Hepatocyte (in vitro differentiated cells): ENCODE data around the gene MZT1.

Experiments used
- EZH2 ChIP-seq: fragments of 200-600 bp; sonication (generic); IDR thresholded peaks from 2 replicates; pipeline ENCODE4 v1.6.1; 2016; ENCODE audit warnings: antibody characterized with exemption, mild to moderate bottlenecking, borderline replicate concordance
- EZH2phosphoT487 ChIP-seq: fragments of 200-600 bp; sonication (generic); IDR thresholded peaks from one replicate; pipeline ENCODE4 v1.6.1; 2018; ENCODE audit warnings: antibody characterized with exemption, mild to moderate bottlenecking, low read depth, moderate library complexity; ENCODE audit not compliant: unreplicated experiment, severe bottlenecking
- TF ChIP-seq, protein P1 (sequence below): fragments of 200-600 bp; sonication (generic); IDR thresholded peaks from 2 replicates; pipeline ENCODE4 v1.5.1; 2016; ENCODE audit warnings: antibody characterized with exemption, mild to moderate bottlenecking; ENCODE audit not compliant: poor library complexity

DNA sequence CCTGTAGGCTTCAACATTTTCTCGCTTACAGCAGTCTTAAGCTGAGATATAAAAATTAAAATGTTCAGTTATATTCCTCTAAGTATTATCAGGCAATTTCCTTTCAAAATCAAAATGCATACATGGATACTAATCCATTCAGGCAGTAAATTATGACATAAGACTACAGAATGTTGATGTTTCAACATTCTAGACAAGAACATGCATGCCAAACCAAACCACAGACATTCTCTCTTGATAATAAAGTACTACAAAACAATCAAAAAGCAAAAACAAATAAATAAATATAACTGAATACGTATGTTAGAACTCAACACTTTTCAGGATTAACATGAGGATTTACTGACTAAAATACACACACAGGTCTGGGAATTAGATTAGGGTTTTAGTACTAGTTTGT is 46.6 kb upstream of the MZT1 start:
- TF ChIP-seq, protein P1, sequence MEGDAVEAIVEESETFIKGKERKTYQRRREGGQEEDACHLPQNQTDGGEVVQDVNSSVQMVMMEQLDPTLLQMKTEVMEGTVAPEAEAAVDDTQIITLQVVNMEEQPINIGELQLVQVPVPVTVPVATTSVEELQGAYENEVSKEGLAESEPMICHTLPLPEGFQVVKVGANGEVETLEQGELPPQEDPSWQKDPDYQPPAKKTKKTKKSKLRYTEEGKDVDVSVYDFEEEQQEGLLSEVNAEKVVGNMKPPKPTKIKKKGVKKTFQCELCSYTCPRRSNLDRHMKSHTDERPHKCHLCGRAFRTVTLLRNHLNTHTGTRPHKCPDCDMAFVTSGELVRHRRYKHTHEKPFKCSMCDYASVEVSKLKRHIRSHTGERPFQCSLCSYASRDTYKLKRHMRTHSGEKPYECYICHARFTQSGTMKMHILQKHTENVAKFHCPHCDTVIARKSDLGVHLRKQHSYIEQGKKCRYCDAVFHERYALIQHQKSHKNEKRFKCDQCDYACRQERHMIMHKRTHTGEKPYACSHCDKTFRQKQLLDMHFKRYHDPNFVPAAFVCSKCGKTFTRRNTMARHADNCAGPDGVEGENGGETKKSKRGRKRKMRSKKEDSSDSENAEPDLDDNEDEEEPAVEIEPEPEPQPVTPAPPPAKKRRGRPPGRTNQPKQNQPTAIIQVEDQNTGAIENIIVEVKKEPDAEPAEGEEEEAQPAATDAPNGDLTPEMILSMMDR, result no peak
- TF ChIP-seq EZH2 (no peak), EZH2phosphoT487 (no peak)
